Neural progenitor cell (in vitro differentiated cells): ENCODE measurements around the gene EHBP1.

Experiments used
- CTCF ChIP-seq: fragments of 200-600 bp; sonication (generic); IDR thresholded peaks from 2 replicates; pipeline ENCODE4 v1.5.1; 2017; ENCODE audit warnings: antibody characterized with exemption, mild to moderate bottlenecking
- EZH2 ChIP-seq: fragments of 200-600 bp; sonication (generic); IDR thresholded peaks from 2 replicates; pipeline ENCODE4 v1.6.1; 2017; ENCODE audit warnings: antibody characterized with exemption, mild to moderate bottlenecking, moderate library complexity
- EZH2phosphoT487 ChIP-seq: fragments of 200-600 bp; sonication (generic); IDR thresholded peaks from 2 replicates; pipeline ENCODE4 v1.6.1; 2017; ENCODE audit warnings: antibody characterized with exemption

DNA sequence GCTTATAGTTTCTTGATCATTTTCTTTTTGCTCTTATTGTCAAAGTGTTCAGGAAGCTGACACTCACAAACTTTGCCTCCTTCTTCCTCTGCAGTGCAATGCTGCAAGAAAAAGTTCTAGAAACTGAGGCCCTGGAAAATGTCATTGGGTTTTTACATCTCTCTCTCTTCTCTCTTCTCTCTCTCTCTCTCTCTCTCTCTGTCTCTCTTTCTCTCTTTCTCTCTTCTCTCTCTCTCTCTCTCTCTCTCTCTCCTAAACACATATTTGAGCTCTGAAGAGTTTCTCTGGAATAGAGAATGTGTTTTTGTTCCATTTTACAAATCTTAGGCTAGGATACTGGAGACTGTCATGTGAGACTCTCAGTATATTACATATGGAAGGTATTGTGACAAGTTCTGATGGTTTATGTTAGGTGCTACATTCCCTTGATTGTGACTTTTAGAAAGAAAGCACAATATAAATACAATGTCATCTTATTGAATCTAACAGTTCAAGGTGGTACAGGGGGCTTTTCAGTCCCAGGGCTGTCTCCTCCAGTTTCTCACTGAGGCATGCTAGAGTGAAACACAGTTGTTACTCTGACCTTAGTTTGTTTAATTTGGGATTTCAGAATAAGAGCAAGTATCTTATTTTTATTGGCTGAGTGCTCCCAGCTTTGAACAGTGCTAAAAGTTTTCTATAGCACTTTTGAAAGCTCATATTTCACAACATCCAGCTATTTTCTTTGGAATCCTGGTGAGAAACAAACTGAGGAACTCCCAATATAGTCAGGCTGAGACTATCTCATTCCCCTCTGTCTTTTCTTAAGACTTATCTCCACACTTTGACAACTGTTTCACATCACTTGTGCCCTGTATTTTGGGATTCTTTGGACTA is 41.4 kb upstream of the EHBP1 start:
- TF ChIP-seq CTCF (no peak), EZH2 (no peak), EZH2phosphoT487 (no peak)
